HG03060 (cell line): Measurements from ENCODE around the gene CT45A9.
"Not testable (repeated sequence)": the region's sequence is repeated elsewhere in the genome, so short reads cannot be mapped to it uniquely, and the experiment has no call there.

ENCODE experiments used
- ATAC-seq: cut with Tn5 transposase; IDR thresholded peaks from one replicate; pipeline ENCODE4 v1.9.1; 2021; ENCODE audit warnings: low read depth, moderate number of reproducible peaks; ENCODE audit not compliant: unreplicated experiment

The CT45A9 gene

DNA sequence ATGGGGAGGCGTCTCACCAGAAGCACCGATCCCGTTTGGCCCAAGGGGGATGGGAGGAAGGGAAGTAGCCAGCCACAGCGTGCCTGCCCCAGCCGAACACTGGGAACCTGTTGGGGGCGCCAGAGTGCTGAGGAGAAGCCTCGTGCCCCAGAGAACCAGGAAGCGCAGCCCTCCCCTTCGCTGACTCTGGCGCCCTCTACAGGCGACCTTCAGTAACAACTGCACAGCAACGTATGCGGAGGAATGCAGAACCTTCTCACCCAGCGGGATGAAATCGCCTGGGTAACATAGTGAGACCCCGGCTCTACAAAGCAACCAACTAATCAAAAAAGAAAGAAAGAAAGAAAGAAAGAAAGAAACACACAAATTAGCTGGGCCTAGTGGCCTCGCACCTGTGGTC is at the start of gene CT45A9:
Gene CT45A9 (minus strand): TSS at position 101 of the 400 bp plus-strand sequence. CDS start 3,751 bp downstream, outside the sequence.
- ATAC-seq: not testable (repeated sequence)

- not testable (repeated sequence) for ATAC-seq
Measured at GRCh38 chrX:135920516-135920915, 48.9 kb upstream of the CT45A9 start.

DNA sequence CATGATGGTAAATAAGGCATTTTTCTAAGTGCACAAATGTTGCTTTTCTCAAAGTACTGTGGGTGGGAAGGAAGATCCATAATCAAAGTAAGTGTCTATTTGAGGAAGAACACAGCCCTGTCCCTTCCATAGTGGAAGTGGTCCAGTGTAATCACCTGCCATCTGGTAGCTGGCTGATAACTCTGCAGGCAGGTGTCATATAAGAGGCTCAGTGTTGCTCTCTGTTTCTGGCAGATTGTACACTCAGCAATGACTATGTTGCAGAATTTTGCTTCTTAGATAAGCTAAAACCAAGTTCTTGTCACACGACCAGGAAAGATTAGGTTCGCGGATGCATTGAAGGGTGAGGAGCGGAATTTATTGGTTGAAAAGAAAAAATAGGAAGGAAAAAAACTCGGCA is 42.8 kb upstream of the CT45A9 start:
- no peak for ATAC-seq

GRCh38 chrX:135910251-135910650 is 38.6 kb upstream of the CT45A9 start:
- no peak for ATAC-seq

DNA sequence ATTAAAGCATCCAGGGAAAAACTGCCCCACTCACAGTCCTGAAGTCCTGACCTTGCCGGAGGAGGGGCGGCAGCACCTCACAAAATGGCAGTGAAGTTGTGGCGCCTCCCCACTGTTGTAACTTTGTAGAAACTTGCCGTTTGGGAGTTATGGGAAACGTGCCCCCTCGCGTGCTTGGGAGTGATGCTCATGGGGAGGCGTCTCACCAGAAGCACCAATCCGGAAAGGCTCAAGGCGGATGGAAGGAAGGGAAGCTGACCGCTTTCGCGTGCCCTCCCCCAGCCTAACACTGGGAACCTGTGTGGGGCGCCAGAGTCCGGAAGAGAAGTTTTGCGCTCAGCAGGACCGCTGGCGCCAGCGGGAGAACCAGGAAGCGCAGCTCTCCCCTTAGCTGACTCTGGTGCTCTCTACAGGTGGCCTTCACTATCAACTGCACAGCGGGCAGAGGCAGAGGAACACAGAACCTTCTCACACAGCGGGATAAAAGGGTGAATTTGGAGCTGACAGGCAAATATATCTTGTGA is 21.7 kb upstream of the CT45A9 start, which contains the start of the genes CT45A10 and SAGE1:
Gene CT45A10 (minus strand): TSS at position 151 of the 524 bp plus-strand sequence. CDS start 8,100 bp downstream, outside the sequence.
Gene SAGE1 (plus strand): TSS at position 423 of the 524 bp plus-strand sequence. CDS start 2,527 bp downstream, outside the sequence.
- ATAC-seq: no peak

GRCh38 chrX:135892781-135893180 is 21.2 kb upstream of the CT45A9 start:
- no peak for ATAC-seq

- ATAC-seq: no peak
Measured at GRCh38 chrX:135890087-135890585, 18.5 kb upstream of the CT45A9 start.

GRCh38 chrX:135888976-135889375 is 17.4 kb upstream of the CT45A9 start:
- ATAC-seq: not testable (repeated sequence)

DNA sequence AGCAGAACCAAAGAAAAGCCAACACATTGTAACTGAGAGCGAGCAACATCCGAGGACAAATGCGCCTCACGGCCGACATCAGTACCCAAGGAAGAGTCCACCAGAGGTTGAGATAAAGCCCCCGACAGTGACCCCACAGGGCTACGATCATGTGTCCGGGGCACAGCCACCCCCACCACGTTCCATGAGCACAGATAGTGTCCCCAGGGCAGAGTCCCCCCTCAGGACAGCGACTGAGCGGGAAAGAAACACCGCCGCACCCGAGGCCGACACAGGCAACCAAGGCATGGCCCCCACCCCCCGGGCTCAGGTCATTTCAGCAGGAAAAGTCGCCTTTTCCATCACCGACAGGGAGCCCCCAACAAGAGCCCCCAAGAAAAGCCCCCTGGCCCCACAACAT is 16.6 kb upstream of the CT45A9 start:
- ATAC-seq: not testable (repeated sequence)

DNA sequence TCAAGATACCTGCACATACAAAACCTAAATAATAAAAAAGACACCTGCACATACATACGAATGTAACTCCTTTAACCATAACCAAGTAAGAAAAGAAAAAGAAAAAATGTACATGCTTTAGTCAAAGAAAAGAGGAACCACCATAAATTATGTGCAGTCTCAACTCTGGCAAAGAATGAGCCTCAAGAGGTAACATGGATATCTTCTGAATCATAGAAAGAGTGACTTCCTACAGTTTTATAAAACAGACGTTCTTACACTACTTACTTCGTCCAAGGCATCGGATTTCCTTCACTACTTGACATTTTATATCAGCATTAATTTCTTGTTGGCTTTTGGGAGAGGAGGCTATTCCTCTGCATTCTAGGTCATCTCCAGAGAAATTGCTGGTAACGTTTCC is 11.1 kb upstream of the CT45A9 start:
- not testable (repeated sequence) for ATAC-seq

DNA sequence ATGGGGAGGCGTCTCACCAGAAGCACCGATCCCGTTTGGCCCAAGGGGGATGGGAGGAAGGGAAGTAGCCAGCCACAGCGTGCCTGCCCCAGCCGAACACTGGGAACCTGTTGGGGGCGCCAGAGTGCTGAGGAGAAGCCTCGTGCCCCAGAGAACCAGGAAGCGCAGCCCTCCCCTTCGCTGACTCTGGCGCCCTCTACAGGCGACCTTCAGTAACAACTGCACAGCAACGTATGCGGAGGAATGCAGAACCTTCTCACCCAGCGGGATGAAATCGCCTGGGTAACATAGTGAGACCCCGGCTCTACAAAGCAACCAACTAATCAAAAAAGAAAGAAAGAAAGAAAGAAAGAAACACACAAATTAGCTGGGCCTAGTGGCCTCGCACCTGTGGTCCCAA is 17.2 kb downstream of the CT45A9 start, which contains the start of gene CT45A8:
Gene CT45A8 (minus strand): TSS at position 101 of the 400 bp plus-strand sequence. CDS start 3,755 bp downstream, outside the sequence.
- not testable (repeated sequence) for ATAC-seq

GRCh38 chrX:135837180-135837579 is 34.4 kb downstream of the CT45A9 start, which contains the start of gene CT45A7:
TSS of gene CT45A7 (minus strand) at chrX:135837280. CDS start at chrX:135833533, 3,747 bp downstream.
- ATAC-seq: not testable (repeated sequence)

GRCh38 chrX:135819912-135820311 is 51.7 kb downstream of the CT45A9 start, which contains the start of gene CT45A2:
TSS of gene CT45A2 (minus strand) at chrX:135820012. CDS start at chrX:135816265, 3,747 bp downstream.
- not testable (repeated sequence) for ATAC-seq
